Duodenal mucosa (tissue), 2 donors: ENCODE results near the gene EIF2S3.

Source experiments
- H3K27ac ChIP-seq: one replicate; pipeline ENCODE4 v1.7.0; 2013; ENCODE audit warnings: low read depth, low read length
- H3K27me3 ChIP-seq, 2 donors: one replicate each; pipeline ENCODE4 v1.7.0; 2013; ENCODE audit warnings: low read length in 2 of 2, control low read depth in 1 of 2; ENCODE audit not compliant: insufficient read depth in 2 of 2, control insufficient read depth in 1 of 2
- H3K36me3 ChIP-seq, 2 donors: one replicate each; pipeline ENCODE4 v1.7.0; 2013; ENCODE audit warnings: low read length in 2 of 2, control low read depth in 1 of 2; ENCODE audit not compliant: insufficient read depth in 2 of 2, control insufficient read depth in 1 of 2
- H3K4me1 ChIP-seq, 2 donors: one replicate each; pipeline ENCODE4 v1.7.0; 2013; ENCODE audit warnings: low read length in 2 of 2, control low read depth in 1 of 2; ENCODE audit not compliant: insufficient read depth in 2 of 2, control insufficient read depth in 1 of 2
- H3K4me3 ChIP-seq, 2 donors: one replicate each; pipeline ENCODE4 v1.7.0; 2013; ENCODE audit warnings: low read length in 2 of 2, low read depth in 1 of 2
- H3K9ac ChIP-seq, 2 donors: one replicate each; pipeline ENCODE4 v1.7.0; 2013; ENCODE audit warnings: low read length in 2 of 2, low read depth in 1 of 2
- H3K9me3 ChIP-seq, 2 donors: one replicate each; pipeline ENCODE4 v1.7.0; 2013; ENCODE audit warnings: low read length in 2 of 2, control low read depth in 1 of 2; ENCODE audit not compliant: control insufficient read depth in 1 of 2

The EIF2S3 gene

GRCh38 chrX:24085101-24085500 lies 30.3 kb downstream of the EIF2S3 start:
- H3K4me3 ChIP-seq = no peak overlapping the region
- no peak overlapping the region for H3K9ac ChIP-seq
- H3K36me3 ChIP-seq = no peaks in the 10 kb centered on the region
- no peak overlapping the region for H3K27ac ChIP-seq
- no peaks in the 10 kb centered on the region for H3K9me3 ChIP-seq
- no peaks in the 10 kb centered on the region for H3K4me1 ChIP-seq
- H3K27me3 ChIP-seq = no peaks in the 10 kb centered on the region

GRCh38 chrX:24090300-24091200 lies 35.8 kb downstream of the EIF2S3 start:
- Histone ChIP-seq H3K9ac (no peak overlapping the region), H3K4me1 (no peaks in the 10 kb centered on the region), H3K27ac (no peak overlapping the region), H3K9me3 (no peaks in the 10 kb centered on the region), H3K27me3 (no peaks in the 10 kb centered on the region), H3K36me3 (no peaks in the 10 kb centered on the region), H3K4me3 (no peak overlapping the region)

GRCh38 chrX:24093746-24094145 lies 39.0 kb downstream of the EIF2S3 start:
- H3K27ac ChIP-seq = no peak overlapping the region
- H3K27me3 ChIP-seq = no peaks in the 10 kb centered on the region
- no peak overlapping the region for H3K4me3 ChIP-seq
- no peak overlapping the region for H3K9ac ChIP-seq
- no peaks in the 10 kb centered on the region for H3K9me3 ChIP-seq
- H3K4me1 ChIP-seq = no peaks in the 10 kb centered on the region
- no peaks in the 10 kb centered on the region for H3K36me3 ChIP-seq

GRCh38 chrX:24097741-24098260 lies 43.0 kb downstream of the EIF2S3 start:
- no peaks in the 10 kb centered on the region for H3K9me3 ChIP-seq
- no peaks in the 10 kb centered on the region for H3K27me3 ChIP-seq
- no peaks in the 10 kb centered on the region for H3K36me3 ChIP-seq
- no peak overlapping the region for H3K27ac ChIP-seq
- H3K4me1 ChIP-seq = no peaks in the 10 kb centered on the region
- no peak overlapping the region for H3K9ac ChIP-seq
- no peak overlapping the region for H3K4me3 ChIP-seq

GRCh38 chrX:24098932-24099331 lies 44.2 kb downstream of the EIF2S3 start:
- no peaks in the 10 kb centered on the region for H3K36me3 ChIP-seq
- no peaks in the 10 kb centered on the region for H3K4me1 ChIP-seq
- no peaks in the 10 kb centered on the region for H3K27me3 ChIP-seq
- H3K9ac ChIP-seq = no peak overlapping the region
- H3K27ac ChIP-seq = no peak overlapping the region
- H3K9me3 ChIP-seq = no peaks in the 10 kb centered on the region
- no peak overlapping the region for H3K4me3 ChIP-seq

GRCh38 chrX:24099394-24099793 lies 44.6 kb downstream of the EIF2S3 start:
- Histone ChIP-seq H3K9ac (no peak overlapping the region), H3K36me3 (no peaks in the 10 kb centered on the region), H3K4me3 (no peak overlapping the region), H3K27me3 (no peaks in the 10 kb centered on the region), H3K9me3 (no peaks in the 10 kb centered on the region), H3K4me1 (no peaks in the 10 kb centered on the region), H3K27ac (no peak overlapping the region)

- H3K9ac ChIP-seq = no peak overlapping the region
- no peaks in the 10 kb centered on the region for H3K27me3 ChIP-seq
- no peaks in the 10 kb centered on the region for H3K4me1 ChIP-seq
- H3K27ac ChIP-seq = no peak overlapping the region
- H3K9me3 ChIP-seq = no peaks in the 10 kb centered on the region
- H3K4me3 ChIP-seq = no peak overlapping the region
- no peaks in the 10 kb centered on the region for H3K36me3 ChIP-seq
Observed at GRCh38 chrX:24100713-24101112, 46.0 kb downstream of the EIF2S3 start.

- Histone ChIP-seq H3K27ac (no peak overlapping the region), H3K27me3 (no peaks in the 10 kb centered on the region), H3K36me3 (no peaks in the 10 kb centered on the region), H3K4me3 (no peak overlapping the region), H3K9ac (no peak overlapping the region), H3K9me3 (no peaks in the 10 kb centered on the region), H3K4me1 (no peaks in the 10 kb centered on the region)
Observed at GRCh38 chrX:24110069-24110468, 55.3 kb downstream of the EIF2S3 start.

GRCh38 chrX:24113181-24113580 lies 58.4 kb downstream of the EIF2S3 start:
- Histone ChIP-seq H3K27ac (no peak overlapping the region), H3K27me3 (no peaks in the 10 kb centered on the region), H3K9ac (no peak overlapping the region), H3K36me3 (no peaks in the 10 kb centered on the region), H3K4me1 (no peaks in the 10 kb centered on the region), H3K9me3 (no peaks in the 10 kb centered on the region), H3K4me3 (no peak overlapping the region)

- Histone ChIP-seq H3K27me3 (no peaks in the 10 kb centered on the region), H3K9me3 (no peaks in the 10 kb centered on the region), H3K9ac (no peak overlapping the region), H3K4me3 (no peak overlapping the region), H3K4me1 (no peaks in the 10 kb centered on the region), H3K27ac (no peak overlapping the region), H3K36me3 (no peaks in the 10 kb centered on the region)
Observed at GRCh38 chrX:24117258-24117657, 62.5 kb downstream of the EIF2S3 start.
